ENCODE data around the gene GNAI3. TPM values are rescaled to one million over a fixed set of nuclear protein-coding genes. Genes with fewer than 3 reads are reported as not detected.

GNAI3 gene
- polyA plus RNA-seq, 1 donor (not counting 4 experiments of a cell fraction or from before 2014, with no cell fraction given) = 14.1 TPM

DNA sequence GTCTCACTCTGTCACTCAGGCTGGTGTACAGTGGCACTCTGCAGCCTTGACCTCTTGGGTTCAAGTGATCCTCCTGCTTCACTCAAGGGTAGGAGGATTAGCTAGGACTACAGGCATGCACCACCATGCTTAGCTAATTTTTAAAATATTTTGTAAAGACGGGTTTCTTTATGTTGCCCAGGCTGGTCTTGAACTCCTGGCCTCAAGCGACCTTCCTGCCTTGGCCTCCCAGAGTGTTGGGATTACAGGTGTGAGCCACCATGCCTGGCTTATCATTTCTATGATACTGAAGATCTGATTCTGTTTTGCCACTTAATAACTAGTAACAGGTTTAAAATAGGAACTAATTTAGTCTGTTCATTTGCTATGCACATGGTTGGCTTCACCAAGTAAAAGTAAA, 33.6 kb downstream of the GNAI3 start:
- TF ChIP-seq, protein P1, sequence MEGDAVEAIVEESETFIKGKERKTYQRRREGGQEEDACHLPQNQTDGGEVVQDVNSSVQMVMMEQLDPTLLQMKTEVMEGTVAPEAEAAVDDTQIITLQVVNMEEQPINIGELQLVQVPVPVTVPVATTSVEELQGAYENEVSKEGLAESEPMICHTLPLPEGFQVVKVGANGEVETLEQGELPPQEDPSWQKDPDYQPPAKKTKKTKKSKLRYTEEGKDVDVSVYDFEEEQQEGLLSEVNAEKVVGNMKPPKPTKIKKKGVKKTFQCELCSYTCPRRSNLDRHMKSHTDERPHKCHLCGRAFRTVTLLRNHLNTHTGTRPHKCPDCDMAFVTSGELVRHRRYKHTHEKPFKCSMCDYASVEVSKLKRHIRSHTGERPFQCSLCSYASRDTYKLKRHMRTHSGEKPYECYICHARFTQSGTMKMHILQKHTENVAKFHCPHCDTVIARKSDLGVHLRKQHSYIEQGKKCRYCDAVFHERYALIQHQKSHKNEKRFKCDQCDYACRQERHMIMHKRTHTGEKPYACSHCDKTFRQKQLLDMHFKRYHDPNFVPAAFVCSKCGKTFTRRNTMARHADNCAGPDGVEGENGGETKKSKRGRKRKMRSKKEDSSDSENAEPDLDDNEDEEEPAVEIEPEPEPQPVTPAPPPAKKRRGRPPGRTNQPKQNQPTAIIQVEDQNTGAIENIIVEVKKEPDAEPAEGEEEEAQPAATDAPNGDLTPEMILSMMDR (optimal IDR thresholded peaks at IDR 0.05 in 1 of 3, IDR thresholded peaks at IDR 0.05 in 1 of 3, conservative IDR thresholded peaks at IDR 0.05 in 1 of 3; ENCODE audit: extremely low read depth in 1 of 3, insufficient read depth in 2 of 3, low read length in 3 of 3) = no peak
- TF ChIP-seq EZH2 (IDR thresholded peaks at IDR 0.05; ENCODE audit: low read length) = no peak
- no peaks in the 10 kb centered on the region for H3K27me3 ChIP-seq (ENCODE audit: control insufficient read depth, extremely low read depth, insufficient read depth, low read length)
- no peak overlapping the region for H2AFZ ChIP-seq (ENCODE audit: control insufficient read depth, low read length)
- peaks cover 9% of the 10 kb centered on the region for H3K79me2 ChIP-seq (ENCODE audit: control insufficient read depth, insufficient read depth, low read length)
- H3K4me3 ChIP-seq (ENCODE audit: control insufficient read depth in 2 of 3, extremely low read depth in 1 of 3, insufficient read depth in 2 of 3, low read depth in 1 of 3, low read length in 3 of 3) = no peak overlapping the region
- no peaks in the 10 kb centered on the region for H4K20me1 ChIP-seq (ENCODE audit: control insufficient read depth, extremely low read depth, insufficient read depth, low read length)
- no peak overlapping the region for H3K9ac ChIP-seq (ENCODE audit: control insufficient read depth, extremely low read depth, insufficient read depth, low read length)
- H3K4me1 ChIP-seq (ENCODE audit: control insufficient read depth, extremely low read depth, insufficient read depth, low read length) = no peaks in the 10 kb centered on the region
- H3K27ac ChIP-seq (ENCODE audit: control insufficient read depth, insufficient read depth, low read length) = no peak overlapping the region
- H3K36me3 ChIP-seq (ENCODE audit: control insufficient read depth in 2 of 2, extremely low read depth in 1 of 2, insufficient read depth in 2 of 2, low read length in 2 of 2) = peaks cover 17 to 22% of the 10 kb centered on the region in 2 experiments
- dilution Hi-C loops (cut with MboI; ENCODE audit: extremely low pct_ligation_motif_present, low sequenced_read_pairs) = no loop called here
- H3K9me1 ChIP-seq (ENCODE audit: control insufficient read depth, extremely low read depth, insufficient read depth, low read length) = no peaks in the 10 kb centered on the region
- DNase-seq (ENCODE audit: low read depth, low spot score) (no peak), FAIRE-seq (no peak)
- H3K9me3 ChIP-seq (ENCODE audit: control insufficient read depth, low read depth, low read length) = no peaks in the 10 kb centered on the region
- no peak overlapping the region for H3K4me2 ChIP-seq (ENCODE audit: control insufficient read depth, extremely low read depth, insufficient read depth, low read depth, low read length)

DNA sequence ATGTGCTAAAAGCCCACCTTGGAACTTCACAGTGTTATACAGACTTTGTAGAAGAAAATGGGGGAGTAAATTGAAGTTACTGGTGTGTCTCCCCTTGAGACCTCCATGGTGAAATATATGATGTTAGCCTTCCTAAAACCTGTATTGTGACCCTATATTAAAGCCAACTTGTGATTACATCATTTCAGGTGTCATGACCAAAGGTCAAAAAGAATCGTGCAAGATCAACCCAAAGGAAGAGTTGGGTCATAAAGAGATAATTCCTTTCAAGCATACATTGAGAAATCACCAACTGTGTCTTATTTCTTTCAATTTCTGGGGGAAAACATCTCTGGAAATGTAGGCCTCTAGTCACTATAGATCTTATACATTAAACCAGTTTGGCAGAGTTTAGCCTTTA, 36.4 kb downstream of the GNAI3 start:
- dilution Hi-C loops (cut with MboI; ENCODE audit: extremely low pct_ligation_motif_present, low sequenced_read_pairs) = no loop called here
- TF ChIP-seq, protein P1 (optimal IDR thresholded peaks at IDR 0.05 in 1 of 3, IDR thresholded peaks at IDR 0.05 in 1 of 3, conservative IDR thresholded peaks at IDR 0.05 in 1 of 3; ENCODE audit: extremely low read depth in 1 of 3, insufficient read depth in 2 of 3, low read length in 3 of 3) = no peak
- no peak for TF ChIP-seq EZH2 (IDR thresholded peaks at IDR 0.05; ENCODE audit: low read length)

More for the DNA sequence above, 36.4 kb downstream of the GNAI3 start:
- Histone ChIP-seq H3K9ac (ENCODE audit: control insufficient read depth, extremely low read depth, insufficient read depth, low read length) (no peak overlapping the region), H3K9me3 (ENCODE audit: control insufficient read depth, low read depth, low read length) (no peaks in the 10 kb centered on the region), H4K20me1 (ENCODE audit: control insufficient read depth, extremely low read depth, insufficient read depth, low read length) (no peaks in the 10 kb centered on the region), H3K27ac (ENCODE audit: control insufficient read depth, insufficient read depth, low read length) (no peak overlapping the region), H3K4me3 (ENCODE audit: control insufficient read depth in 2 of 3, extremely low read depth in 1 of 3, insufficient read depth in 2 of 3, low read depth in 1 of 3, low read length in 3 of 3) (no peak overlapping the region), H3K9me1 (ENCODE audit: control insufficient read depth, extremely low read depth, insufficient read depth, low read length) (no peaks in the 10 kb centered on the region), H3K4me2 (ENCODE audit: control insufficient read depth, extremely low read depth, insufficient read depth, low read depth, low read length) (no peak overlapping the region), H3K36me3 (ENCODE audit: control insufficient read depth in 2 of 2, extremely low read depth in 1 of 2, insufficient read depth in 2 of 2, low read length in 2 of 2) (peaks cover 21 to 34% of the 10 kb centered on the region in 2 experiments), H3K4me1 (ENCODE audit: control insufficient read depth, extremely low read depth, insufficient read depth, low read length) (no peaks in the 10 kb centered on the region), H3K27me3 (ENCODE audit: control insufficient read depth, extremely low read depth, insufficient read depth, low read length) (no peaks in the 10 kb centered on the region), H2AFZ (ENCODE audit: control insufficient read depth, low read length) (no peak overlapping the region), H3K79me2 (ENCODE audit: control insufficient read depth, insufficient read depth, low read length) (peaks cover 3% of the 10 kb centered on the region)
- DNase-seq (ENCODE audit: low read depth, low spot score) (no peak), FAIRE-seq (no peak)
